Measurements from ENCODE around the gene SEC31A.

Gene SEC31A

DNA sequence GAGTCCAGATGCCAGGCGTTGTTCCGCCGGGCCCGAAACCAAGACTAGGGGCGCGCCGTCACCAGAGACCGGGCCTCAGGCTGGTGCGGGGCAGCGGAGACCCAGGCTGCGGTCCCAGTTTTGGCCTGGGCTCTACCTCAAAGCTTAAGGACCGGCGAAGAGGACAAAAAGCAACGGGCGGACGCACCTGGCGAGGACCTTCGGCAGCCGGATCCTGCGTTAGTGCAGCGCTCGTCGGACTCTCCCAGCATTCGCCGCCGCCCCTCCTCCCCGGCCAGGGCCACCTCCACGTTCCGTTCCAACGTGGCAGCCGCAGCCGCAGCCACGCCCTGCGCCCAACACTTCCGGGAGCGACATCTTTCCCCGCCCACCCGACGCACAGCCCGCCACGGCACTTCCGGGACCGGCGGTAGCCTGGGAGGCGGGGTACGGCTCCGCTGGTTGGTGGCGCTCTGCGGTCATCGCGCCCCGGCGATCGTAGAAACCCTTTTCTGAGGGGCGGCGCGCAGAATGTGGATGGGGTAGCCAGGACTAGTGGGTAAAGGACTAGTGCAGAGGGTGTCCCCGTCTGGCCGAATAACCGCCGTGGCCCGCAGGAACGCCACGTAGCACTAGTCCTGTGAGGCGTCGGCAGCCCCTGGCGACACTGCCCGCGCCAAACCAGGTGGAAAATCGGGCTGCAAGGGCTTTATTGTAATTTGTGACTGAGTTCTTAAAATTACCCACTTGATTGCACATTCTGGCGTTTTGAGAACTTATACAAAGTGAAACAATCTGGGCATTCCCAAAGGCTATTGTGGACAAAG is at the start of gene SEC31A (continued):
- TF ChIP-seq ZNF280C (tag by site-specific recombination; IDR thresholded peaks at IDR 0.05) (no peak), ZNF311 (tag by site-specific recombination; IDR thresholded peaks at IDR 0.05; ENCODE audit: borderline replicate concordance) (no peak)

DNA sequence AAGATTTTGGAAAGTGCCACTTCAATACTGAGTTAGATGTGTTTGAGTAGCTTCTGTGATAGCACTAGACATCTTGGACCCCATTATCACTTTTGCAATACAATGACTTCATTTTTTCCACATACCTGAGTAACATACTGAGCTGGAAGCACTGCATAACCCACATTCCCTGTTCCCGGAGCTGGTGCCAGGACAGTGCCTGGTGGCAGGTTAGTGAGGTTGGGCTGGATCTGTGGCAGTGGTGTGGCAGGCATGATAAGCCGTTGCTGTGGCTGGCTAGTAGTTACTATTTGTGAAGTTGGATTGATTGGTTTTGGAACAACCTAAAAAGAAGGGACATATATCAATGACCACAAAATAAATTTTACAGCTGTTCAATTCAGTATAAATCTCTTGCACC is 48.5 kb upstream of the SEC31A start:
- Histone ChIP-seq H3K27ac (ENCODE audit: extremely low read depth, low read depth, low read length) (no peak overlapping the region), H3K9me3 (ENCODE audit: control insufficient read depth, insufficient read depth, low read depth, low read length) (no peaks in the 10 kb centered on the region), H3K4me3 (ENCODE audit: low read depth, low read length) (no peak overlapping the region), H3K4me1 (ENCODE audit: control insufficient read depth, insufficient read depth, low read length) (no peaks in the 10 kb centered on the region), H3K36me3 (ENCODE audit: control insufficient read depth in 2 of 2, insufficient read depth in 1 of 2, low read length in 2 of 2) (peaks cover 0 to 59% of the 10 kb centered on the region in 2 experiments)
- ChIA-PET POLR2A (no interaction called here), CTCF (no interaction called here)
- no peak for TF ChIP-seq GLIS1 (tag by site-specific recombination; IDR thresholded peaks at IDR 0.05)
- no peak for TF ChIP-seq ZNF221 (tag by site-specific recombination; IDR thresholded peaks at IDR 0.05; ENCODE audit: borderline replicate concordance)
- TF ChIP-seq ZNF660 (tag by site-specific recombination; IDR thresholded peaks at IDR 0.05): no peak

GRCh38 chr4:82934441-82934840 is 43.5 kb upstream of the SEC31A start:
- H3K9me3 ChIP-seq (ENCODE audit: control insufficient read depth, insufficient read depth, low read depth, low read length): no peaks in the 10 kb centered on the region
- POLR2A ChIA-PET: no interaction called here
- no peak overlapping the region for H3K4me3 ChIP-seq (ENCODE audit: low read depth, low read length)
- H3K4me1 ChIP-seq (ENCODE audit: control insufficient read depth, insufficient read depth, low read length): no peaks in the 10 kb centered on the region
- CTCF ChIA-PET: no interaction called here
- H3K36me3 ChIP-seq (ENCODE audit: control insufficient read depth in 2 of 2, insufficient read depth in 1 of 2, low read length in 2 of 2): peaks cover 0 to 72% of the 10 kb centered on the region in 2 experiments
- TF ChIP-seq ZNF624 (tag by site-specific recombination; IDR thresholded peaks at IDR 0.05): no peak
- no peak for TF ChIP-seq REPIN1 (tag by site-specific recombination; IDR thresholded peaks at IDR 0.05; ENCODE audit: low read depth)
- no peak for TF ChIP-seq IKZF3 (tag by site-specific recombination; IDR thresholded peaks at IDR 0.05)
- TF ChIP-seq, protein P1, sequence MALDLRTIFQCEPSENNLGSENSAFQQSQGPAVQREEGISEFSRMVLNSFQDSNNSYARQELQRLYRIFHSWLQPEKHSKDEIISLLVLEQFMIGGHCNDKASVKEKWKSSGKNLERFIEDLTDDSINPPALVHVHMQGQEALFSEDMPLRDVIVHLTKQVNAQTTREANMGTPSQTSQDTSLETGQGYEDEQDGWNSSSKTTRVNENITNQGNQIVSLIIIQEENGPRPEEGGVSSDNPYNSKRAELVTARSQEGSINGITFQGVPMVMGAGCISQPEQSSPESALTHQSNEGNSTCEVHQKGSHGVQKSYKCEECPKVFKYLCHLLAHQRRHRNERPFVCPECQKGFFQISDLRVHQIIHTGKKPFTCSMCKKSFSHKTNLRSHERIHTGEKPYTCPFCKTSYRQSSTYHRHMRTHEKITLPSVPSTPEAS (tag by site-specific recombination; IDR thresholded peaks at IDR 0.05): no peak
- no peak for TF ChIP-seq HOXD13 (CRISPR knock-in tag; IDR thresholded peaks at IDR 0.05; ENCODE audit: borderline replicate concordance)
- no peak for TF ChIP-seq ZNF596 (tag by site-specific recombination; IDR thresholded peaks at IDR 0.05)
- no peak for TF ChIP-seq ZNF664 (tag by site-specific recombination; IDR thresholded peaks at IDR 0.05)
- TF ChIP-seq ZNF211 (tag by site-specific recombination; IDR thresholded peaks at IDR 0.05; ENCODE audit: low read depth): no peak
- TF ChIP-seq KLF1 (tag by site-specific recombination; IDR thresholded peaks at IDR 0.05): no peak
- no peak for TF ChIP-seq ZNF138 (tag by site-specific recombination; IDR thresholded peaks at IDR 0.05; ENCODE audit: borderline replicate concordance)
- TF ChIP-seq ZNF791 (tag by site-specific recombination; IDR thresholded peaks at IDR 0.05): no peak
- no peak for TF ChIP-seq AEBP2 (tag by site-specific recombination; IDR thresholded peaks at IDR 0.05; ENCODE audit: borderline replicate concordance)
- no peak for TF ChIP-seq KLF10 (tag by site-specific recombination; IDR thresholded peaks at IDR 0.05)
- TF ChIP-seq ZNF394 (tag by site-specific recombination; IDR thresholded peaks at IDR 0.05; ENCODE audit: borderline replicate concordance): no peak
- no peak for TF ChIP-seq ZNF830 (tag by site-specific recombination; IDR thresholded peaks at IDR 0.05; ENCODE audit: low read depth)
- no peak for TF ChIP-seq ZNF561 (tag by site-specific recombination; IDR thresholded peaks at IDR 0.05; ENCODE audit: borderline replicate concordance)
- H3K27ac ChIP-seq (ENCODE audit: extremely low read depth, low read depth, low read length): no peak overlapping the region
